HG03439 (cell line): ENCODE measurements around the gene CTDP1.

ENCODE experiments used
- ATAC-seq: cut with Tn5 transposase; IDR thresholded peaks from one replicate; pipeline ENCODE4 v1.9.1; 2021; ENCODE audit warnings: mild to moderate bottlenecking, moderate library complexity; ENCODE audit not compliant: unreplicated experiment

CTDP1 gene

GRCh38 chr18:79790996-79791972 is 111.7 kb downstream of the CTDP1 start:
- no peak for ATAC-seq

GRCh38 chr18:79792096-79792987 is 112.7 kb downstream of the CTDP1 start:
- ATAC-seq: no peak

- no peak for ATAC-seq
Observed at GRCh38 chr18:79792988-79793355, 113.4 kb downstream of the CTDP1 start.

GRCh38 chr18:79794846-79795245 is 115.2 kb downstream of the CTDP1 start:
- ATAC-seq: no peak

- no peak for ATAC-seq
Observed at GRCh38 chr18:79795446-79795845, 115.8 kb downstream of the CTDP1 start.

GRCh38 chr18:79796016-79796415 is 116.4 kb downstream of the CTDP1 start:
- no peak for ATAC-seq

GRCh38 chr18:79796531-79797405 is 117.2 kb downstream of the CTDP1 start:
- ATAC-seq: no peak

GRCh38 chr18:79797518-79798345 is 118.1 kb downstream of the CTDP1 start, which contains the start of gene KCNG2:
TSS of gene KCNG2 (plus strand) at chr18:79797938. CDS start at chr18:79863668, 65,730 bp downstream.
- ATAC-seq: no peak

- ATAC-seq: no peak
Observed at GRCh38 chr18:79798346-79798998, 118.9 kb downstream of the CTDP1 start.

- ATAC-seq: no peak
Observed at GRCh38 chr18:79798999-79799370, 119.4 kb downstream of the CTDP1 start.

GRCh38 chr18:79799619-79800370 is 120.2 kb downstream of the CTDP1 start:
- ATAC-seq: no peak

- no peak for ATAC-seq
Observed at GRCh38 chr18:79800371-79801180, 121.0 kb downstream of the CTDP1 start.

- no peak for ATAC-seq
Observed at GRCh38 chr18:79801217-79801616, 121.6 kb downstream of the CTDP1 start.

- no peak for ATAC-seq
Observed at GRCh38 chr18:79801641-79802040, 122.0 kb downstream of the CTDP1 start.

- no peak for ATAC-seq
Observed at GRCh38 chr18:79802298-79802697, 122.7 kb downstream of the CTDP1 start.

GRCh38 chr18:79803611-79804051 is 124.0 kb downstream of the CTDP1 start:
- no peak for ATAC-seq
